ENCODE measurements around the gene RAPGEF1. TPM values are rescaled to one million over a fixed set of nuclear protein-coding genes. Genes with fewer than 3 reads are reported as not detected.

RAPGEF1 gene
- total RNA-seq, 1 experiment from 2014 or later = 55.6 TPM

DNA sequence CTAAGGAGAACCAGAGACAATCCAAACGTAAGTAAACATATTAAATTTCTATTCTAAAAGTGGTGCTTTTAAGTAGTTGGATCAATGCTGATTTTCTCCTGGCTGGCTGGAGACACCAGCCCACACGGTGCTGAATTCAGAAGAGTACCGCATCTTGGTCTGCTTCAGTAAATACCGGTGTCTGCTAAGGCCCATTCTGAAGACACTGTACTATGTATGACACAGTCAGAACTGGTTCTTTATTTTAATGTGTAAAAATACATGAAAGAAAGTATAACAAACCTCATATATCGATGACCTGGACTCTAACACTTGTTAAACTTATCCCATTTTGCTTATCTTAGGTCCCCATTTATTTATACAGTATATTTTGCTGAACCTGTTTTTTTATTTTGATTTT is 32.8 kb downstream of the RAPGEF1 start:
- peaks cover 59 to 70% of the 10 kb centered on the region in 2 experiments for H3K4me1 Mint-ChIP-seq
- no peaks in the 10 kb centered on the region for H3K23me2 ChIP-seq (ENCODE audit: insufficient read length, low read depth, low read length, poor library complexity, severe bottlenecking)
- H3K18ac ChIP-seq (ENCODE audit: insufficient read length, low read depth, low read length) = no peak overlapping the region
- no peaks in the 10 kb centered on the region for H3K27me3 Mint-ChIP-seq (ENCODE audit: low read depth)
- H3K14ac ChIP-seq (ENCODE audit: insufficient read depth, low read length) = no peak overlapping the region
- H4K5ac ChIP-seq (ENCODE audit: insufficient read length, low read depth, low read length) = no peak overlapping the region
- H4K91ac ChIP-seq (ENCODE audit: insufficient read length, low read depth, low read length) = no peak overlapping the region
- no peak overlapping the region for H2BK12ac ChIP-seq (ENCODE audit: insufficient read length, low read depth, low read length)
- no peaks in the 10 kb centered on the region; a peak in 1 of 5 replicates for H3K9me3 Mint-ChIP-seq
- H3K23ac ChIP-seq (ENCODE audit: insufficient read length, low read depth, low read length) = no peak overlapping the region
- DNase-seq = no peak
- WGBS (ENCODE audit: extremely low coverage, insufficient read length, low lambda C conversion rate) = no CpG with 5 or more reads among the region's 5 CpGs
- H3K9ac ChIP-seq (ENCODE audit: extremely low read depth, insufficient read length, low read length) = no peak overlapping the region
- no peak overlapping the region for H2AK5ac ChIP-seq (ENCODE audit: insufficient read length, low read length)
- H3T11ph ChIP-seq (ENCODE audit: low read length) = no peak overlapping the region
- no peak overlapping the region for H4K8ac ChIP-seq (replicated peaks; ENCODE audit: insufficient read length, low read depth, low read length)
- H4K20me1 ChIP-seq (ENCODE audit: control insufficient read depth, insufficient read depth, insufficient read length) = no peaks in the 10 kb centered on the region
- no peak overlapping the region for H3K27ac ChIP-seq (ENCODE audit: insufficient read length, low read depth, low read length)
- no peaks in the 10 kb centered on the region; a peak in 1 of 7 replicates for H3K36me3 Mint-ChIP-seq (ENCODE audit: insufficient read depth in 1 of 3, low read depth in 3 of 3)
- TF ChIP-seq, protein P1, sequence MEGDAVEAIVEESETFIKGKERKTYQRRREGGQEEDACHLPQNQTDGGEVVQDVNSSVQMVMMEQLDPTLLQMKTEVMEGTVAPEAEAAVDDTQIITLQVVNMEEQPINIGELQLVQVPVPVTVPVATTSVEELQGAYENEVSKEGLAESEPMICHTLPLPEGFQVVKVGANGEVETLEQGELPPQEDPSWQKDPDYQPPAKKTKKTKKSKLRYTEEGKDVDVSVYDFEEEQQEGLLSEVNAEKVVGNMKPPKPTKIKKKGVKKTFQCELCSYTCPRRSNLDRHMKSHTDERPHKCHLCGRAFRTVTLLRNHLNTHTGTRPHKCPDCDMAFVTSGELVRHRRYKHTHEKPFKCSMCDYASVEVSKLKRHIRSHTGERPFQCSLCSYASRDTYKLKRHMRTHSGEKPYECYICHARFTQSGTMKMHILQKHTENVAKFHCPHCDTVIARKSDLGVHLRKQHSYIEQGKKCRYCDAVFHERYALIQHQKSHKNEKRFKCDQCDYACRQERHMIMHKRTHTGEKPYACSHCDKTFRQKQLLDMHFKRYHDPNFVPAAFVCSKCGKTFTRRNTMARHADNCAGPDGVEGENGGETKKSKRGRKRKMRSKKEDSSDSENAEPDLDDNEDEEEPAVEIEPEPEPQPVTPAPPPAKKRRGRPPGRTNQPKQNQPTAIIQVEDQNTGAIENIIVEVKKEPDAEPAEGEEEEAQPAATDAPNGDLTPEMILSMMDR (conservative IDR thresholded peaks at IDR 0.05) = no peak
- H3K56ac ChIP-seq (ENCODE audit: insufficient read length, low read depth, low read length) = no peak overlapping the region
- peaks cover 8% of the 10 kb centered on the region; the same call in 1 of the 2 replicates for H3K79me2 ChIP-seq (ENCODE audit: insufficient read depth, low read length)
- H2BK15ac ChIP-seq (ENCODE audit: low read depth, low read length) = no peak overlapping the region
- no peak overlapping the region for H2AFZ ChIP-seq (ENCODE audit: low read length)
- peak overlapping the region; percentile 33 to 64 (median 54); a peak in 5 of 7 replicates for H3K27ac Mint-ChIP-seq
- H3K4me3 Mint-ChIP-seq = no peak overlapping the region
- no peak overlapping the region for H2BK20ac ChIP-seq (ENCODE audit: low read depth, low read length, poor library complexity, severe bottlenecking)
- H3K27me3 ChIP-seq (ENCODE audit: insufficient read depth, low read length) = no peaks in the 10 kb centered on the region
- H2BK120ac ChIP-seq (ENCODE audit: low read depth, low read length, poor library complexity, severe bottlenecking) = no peak overlapping the region
- no peak overlapping the region for H2BK5ac ChIP-seq (ENCODE audit: insufficient read length, low read length)
- no peaks in the 10 kb centered on the region for H3K9me3 ChIP-seq (ENCODE audit: control insufficient read depth, low read depth, low read length)
- H3K4me1 ChIP-seq (ENCODE audit: insufficient read depth, low read length) = peaks cover 7% of the 10 kb centered on the region; the same call in 1 of the 2 replicates
- no peak overlapping the region for H3K4me2 ChIP-seq (ENCODE audit: insufficient read depth, insufficient read length, low read length)
- H3K79me1 ChIP-seq (ENCODE audit: insufficient read depth, low read depth, low read length, poor library complexity, severe bottlenecking) = peaks cover 4% of the 10 kb centered on the region
- H3K4ac ChIP-seq (ENCODE audit: low read depth, low read length) = no peak overlapping the region

Measured in H9 (cell line).